Stimulated activated CD4-positive, alpha-beta T cell treated with anti-CD3 and anti-CD28 coated beads, Interleukin-4, amount 100 ng/mL, for 48 hours (primary cell): ENCODE measurements around the gene PELI2.
A peak's percentile ranks its signal among the peaks of the same experiment; 100 is the strongest.

Source experiments
- DNase-seq, 2 donors: peaks; one replicate each; pipeline ENCODE4 v3.0.0-alpha.2; 2020; ENCODE audit warnings: low read depth in 2 of 2

PELI2 gene, protein sequence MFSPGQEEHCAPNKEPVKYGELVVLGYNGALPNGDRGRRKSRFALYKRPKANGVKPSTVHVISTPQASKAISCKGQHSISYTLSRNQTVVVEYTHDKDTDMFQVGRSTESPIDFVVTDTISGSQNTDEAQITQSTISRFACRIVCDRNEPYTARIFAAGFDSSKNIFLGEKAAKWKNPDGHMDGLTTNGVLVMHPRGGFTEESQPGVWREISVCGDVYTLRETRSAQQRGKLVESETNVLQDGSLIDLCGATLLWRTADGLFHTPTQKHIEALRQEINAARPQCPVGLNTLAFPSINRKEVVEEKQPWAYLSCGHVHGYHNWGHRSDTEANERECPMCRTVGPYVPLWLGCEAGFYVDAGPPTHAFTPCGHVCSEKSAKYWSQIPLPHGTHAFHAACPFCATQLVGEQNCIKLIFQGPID

DNA sequence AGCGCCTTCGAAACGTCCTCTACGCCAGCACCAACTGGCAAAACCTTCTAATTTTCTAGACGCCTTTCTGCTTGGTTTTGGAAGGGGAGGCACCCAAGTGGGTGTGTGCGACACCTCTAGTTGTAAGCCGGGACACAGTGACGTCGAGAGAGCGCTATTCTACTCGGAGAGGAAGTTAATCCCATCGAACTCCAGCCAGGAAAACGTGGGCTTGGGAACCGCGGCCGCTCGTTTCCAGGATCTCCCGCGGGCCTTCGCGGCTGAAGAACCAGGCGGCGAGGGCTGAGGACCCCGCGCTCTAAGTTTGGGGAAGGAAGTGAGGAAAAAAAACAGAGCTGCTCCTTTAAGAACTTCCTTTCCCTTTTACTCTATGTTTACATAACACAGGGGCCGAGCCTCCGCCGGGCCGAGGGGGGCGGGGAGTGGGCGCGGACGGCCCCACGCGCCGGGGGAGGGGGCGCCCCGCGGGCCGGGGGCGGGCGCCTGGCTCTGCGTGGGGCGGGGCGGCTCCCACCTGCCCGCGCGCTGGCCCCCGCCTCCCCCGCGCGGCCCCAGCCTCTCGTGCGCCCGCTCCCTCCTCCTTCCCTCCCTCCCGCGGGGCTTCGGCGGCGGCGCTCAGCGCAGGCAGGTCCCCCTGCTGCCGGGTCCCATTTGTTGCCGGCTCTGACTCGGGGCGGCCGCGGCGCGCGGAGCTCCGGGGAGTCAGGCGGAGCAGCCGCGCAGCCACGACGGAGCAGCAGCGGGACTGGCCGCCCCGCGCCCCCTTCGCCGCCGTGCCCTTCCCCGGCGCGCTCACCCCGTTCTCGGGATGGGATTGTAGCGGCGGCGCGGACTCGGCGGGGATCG, at the start of gene PELI2:
Gene PELI2, plus strand, starts transcription at position 647 of the 846 bp plus-strand sequence. CDS start 250 bp downstream, outside the sequence.
- DNase-seq, result peak; percentile 55 to 64

DNA sequence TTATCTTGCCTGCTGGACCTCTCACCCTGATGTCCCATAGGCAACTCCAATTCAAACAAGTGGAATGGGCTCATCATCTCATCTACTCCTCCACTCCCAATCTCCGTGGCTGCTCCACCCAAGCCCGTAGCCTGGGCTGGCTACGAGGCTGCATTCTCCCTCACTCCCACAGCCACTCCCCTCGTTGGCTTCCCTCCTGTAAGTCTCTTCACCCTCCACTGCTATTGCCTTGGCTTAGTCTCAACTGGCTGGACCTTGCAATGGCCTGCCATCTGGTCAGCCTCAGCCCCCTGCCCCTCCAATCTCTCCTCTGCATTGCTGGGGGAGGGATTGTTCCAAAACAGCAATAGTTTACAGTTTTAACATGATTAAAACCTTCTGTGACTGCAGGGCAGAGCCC, 44.4 kb upstream of the PELI2 start:
- no peak for DNase-seq

DNA sequence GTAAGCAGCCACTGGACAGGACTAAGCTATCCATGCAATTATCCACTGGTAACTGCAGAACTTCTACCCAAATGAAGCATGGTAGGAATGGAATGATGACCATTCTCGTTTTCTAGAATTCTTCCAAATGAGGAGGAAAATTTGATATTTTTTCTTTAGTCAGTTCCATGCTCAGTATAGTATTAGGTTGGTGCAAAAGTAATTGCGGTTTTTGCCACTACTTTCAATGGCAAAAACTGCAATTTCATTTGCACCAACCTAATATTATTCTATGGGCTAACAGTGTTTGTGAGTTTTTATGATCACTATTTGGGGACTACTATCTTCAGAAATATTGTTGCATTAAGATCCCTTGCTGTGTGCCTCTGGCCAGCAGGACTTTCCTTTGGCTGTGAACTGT, 42.9 kb upstream of the PELI2 start:
- no peak for DNase-seq

DNA sequence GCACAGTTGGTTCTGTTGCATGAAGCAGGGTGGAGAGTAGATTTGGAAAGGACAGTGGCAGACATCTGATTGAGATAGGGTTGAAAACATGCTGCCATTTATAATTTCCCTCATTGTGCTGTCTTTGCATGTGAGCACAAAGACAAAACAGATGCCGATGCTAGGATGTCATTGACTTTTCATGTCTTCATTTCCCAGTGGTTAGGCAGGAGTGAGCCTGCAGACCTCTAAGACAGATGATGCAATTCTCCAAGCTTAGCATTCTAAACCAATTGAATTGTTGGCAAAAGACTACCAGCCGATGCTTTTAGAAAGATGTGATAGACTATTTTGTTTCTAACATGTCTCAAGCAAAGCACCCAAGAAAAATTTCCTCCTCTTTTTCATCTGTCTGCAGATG, 37.1 kb upstream of the PELI2 start:
- no peak for DNase-seq

DNA sequence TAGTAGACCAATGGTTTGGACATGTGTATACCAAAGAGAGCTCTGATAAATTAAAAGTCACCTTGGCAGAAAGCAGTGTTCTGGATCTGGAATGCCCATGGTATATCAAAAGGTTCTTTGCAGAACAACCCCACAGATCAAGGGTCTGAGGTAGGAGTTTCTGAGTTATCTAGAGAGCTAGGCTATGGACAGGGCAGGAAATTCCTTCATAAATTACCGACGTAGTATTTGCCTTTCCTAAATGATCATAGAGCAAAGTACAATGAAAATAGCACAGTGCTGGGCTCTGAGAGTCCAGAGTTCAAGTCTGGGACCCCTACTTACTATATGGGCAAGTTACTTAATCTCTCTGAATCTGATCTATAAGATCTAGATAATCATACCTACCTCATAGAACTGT, 35.3 kb upstream of the PELI2 start:
- no peak for DNase-seq

DNA sequence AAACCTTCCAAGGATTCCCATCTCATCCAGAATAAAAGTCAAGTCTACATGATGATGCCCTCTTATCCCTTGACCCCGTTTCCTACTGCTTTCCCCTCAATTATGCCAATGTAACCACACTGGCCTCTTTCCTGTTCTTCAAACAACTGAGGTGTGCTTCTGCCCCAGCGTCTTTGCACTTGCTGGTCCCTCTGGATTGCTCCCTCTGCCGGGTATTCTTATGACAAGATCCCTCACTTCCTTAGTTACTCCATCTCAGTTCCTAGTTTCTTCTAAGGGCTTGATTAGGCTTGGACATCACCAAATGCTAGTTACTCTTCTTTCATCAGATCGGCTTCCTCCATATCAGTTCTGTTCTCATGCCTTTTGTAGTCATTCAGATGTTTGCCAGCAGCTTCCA, 32.7 kb upstream of the PELI2 start:
- DNase-seq, result no peak

DNA sequence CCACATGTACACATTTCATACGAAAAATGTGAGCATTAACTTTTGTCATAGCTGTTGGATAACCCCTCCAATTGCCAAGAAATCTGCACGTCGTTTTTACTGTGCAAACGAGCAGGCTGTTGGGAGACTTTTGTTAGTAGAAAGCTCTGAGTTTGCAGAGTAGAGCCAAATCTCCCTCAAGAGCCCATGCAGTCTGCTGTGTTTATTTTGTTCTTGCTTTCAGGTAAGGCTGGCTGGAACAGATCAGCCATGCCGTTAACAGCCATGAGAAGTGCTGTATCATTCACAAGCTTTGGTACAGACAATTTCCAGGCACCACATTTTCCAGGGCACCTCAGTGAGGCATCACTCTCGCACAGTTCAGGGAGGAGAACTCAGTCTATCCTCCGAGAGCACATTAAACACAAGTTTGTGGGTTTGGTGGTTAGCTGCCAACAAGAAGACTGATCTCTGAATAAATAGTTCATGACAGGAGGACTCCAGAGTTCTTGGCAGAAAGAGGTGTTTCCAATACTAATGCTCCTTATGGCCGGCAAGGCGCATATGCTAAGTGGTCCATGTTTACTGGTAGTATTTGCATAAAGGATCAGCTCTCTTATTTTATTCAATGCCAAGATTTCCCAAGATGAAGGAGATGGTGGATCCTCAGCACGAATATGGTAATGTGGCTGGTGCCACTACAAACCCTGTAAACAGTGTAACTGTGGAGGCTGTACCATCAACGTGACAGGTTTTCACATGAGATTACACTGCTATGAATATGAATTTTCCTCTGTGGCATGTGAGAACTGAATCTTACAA, 30.3 kb upstream of the PELI2 start:
- no peak for DNase-seq

DNA sequence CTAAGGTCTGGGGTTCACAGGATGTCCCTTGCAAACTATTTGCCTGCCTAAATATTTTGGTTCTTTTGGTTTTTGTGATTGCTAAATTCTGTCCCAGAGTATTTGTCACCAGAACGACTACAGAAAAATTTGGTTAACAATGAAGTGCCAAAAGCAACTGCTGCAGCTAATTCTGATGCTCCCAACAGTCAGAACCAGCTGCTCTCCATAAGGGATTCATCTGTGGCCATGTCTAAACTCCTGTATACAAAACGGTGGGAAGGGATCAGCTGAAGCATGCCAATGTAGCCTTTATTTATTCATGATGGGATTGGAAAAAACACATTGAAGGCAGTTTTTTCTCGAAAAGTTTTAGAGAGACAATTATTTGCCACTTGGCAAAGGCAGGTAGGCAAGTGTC, 29.3 kb upstream of the PELI2 start:
- no peak for DNase-seq

DNA sequence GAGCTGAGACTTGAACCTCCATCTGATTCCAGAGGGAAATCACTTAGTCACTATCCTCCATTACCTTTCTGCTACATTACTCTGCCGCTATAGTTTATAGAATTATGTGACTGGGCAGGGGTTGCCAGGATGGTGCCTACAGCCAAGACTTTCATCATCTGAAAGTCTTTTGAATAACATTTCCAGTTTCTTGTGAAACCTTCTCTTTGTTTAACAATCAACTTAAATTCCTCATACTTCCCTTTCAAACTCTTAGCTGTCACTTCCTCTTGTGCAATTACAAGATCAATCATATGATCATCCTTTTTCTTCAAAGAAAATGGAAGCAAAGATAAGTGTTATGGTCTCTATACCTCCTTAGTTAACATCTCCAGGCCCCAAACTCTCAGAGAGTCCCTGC, 25.4 kb upstream of the PELI2 start:
- DNase-seq, result no peak

DNA sequence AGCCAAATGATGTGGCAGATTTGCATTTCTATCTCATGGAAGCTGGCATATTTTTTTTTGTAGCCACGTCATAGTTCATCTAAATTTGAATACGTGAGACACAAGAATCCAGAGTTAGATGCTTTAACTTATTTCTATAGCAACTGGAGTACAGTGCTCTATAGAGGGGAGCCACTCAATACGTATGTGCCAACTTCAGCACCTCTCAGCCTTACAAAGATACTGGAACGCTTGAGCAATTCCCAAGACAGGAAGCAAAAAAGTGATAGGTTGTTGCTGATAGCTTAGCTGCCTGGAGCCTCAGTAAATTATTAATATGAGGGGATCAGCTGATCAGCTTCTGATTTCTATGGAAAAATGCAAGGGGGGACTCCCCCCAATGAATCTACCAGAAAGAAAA, 24.1 kb upstream of the PELI2 start:
- DNase-seq, result no peak

DNA sequence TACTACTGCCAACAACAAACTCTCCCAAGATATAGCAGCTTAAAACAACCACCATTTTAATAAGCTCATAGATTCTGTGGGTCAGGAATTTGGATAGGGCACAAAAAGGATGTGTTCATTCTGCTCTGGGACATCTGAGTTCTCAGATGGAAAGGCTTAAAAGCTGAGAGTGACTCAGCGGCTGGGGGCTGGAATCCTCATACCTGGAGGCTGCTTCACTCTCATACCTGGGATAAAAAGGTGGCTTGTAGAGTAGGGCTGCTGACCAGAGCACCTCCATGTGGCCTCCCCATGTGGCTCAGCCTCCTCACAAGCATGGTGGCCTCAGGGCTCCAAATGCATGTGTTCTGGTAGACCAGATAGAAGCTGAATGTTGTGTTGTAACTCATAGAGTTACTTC, 20.2 kb upstream of the PELI2 start:
- DNase-seq, result no peak

DNA sequence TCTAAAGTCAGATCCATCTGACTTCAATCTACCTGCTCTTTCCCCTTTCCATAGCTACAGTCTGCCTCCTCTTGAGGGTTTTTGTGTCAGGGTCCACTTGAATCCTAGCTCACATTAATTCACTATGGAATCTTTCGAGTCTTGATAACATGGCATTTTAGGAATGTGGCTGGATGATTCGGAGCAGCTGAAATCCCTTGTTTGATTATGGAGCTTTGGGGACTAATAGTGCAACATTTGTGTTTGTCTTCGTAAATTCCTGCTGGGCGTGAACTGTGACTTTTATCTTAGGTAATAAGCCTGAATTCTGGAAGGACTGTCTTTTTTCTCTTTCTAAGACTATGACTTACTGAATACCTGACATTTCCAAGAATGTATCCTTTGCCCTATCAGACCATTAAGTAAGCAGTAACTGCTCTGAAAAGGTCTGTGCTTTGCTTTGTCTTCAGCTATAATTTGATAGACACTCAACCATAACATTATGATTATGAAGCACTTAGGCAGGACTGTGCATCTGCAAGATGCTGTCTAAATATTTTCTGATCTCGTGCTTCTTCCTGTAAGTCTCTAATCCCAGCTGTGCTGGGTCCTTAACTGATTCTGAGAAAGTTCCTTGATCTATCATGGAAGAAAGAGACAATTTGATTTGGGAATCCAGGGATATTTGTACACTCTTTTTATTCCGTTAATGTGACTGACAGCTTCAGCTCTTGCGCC, 19.0 kb upstream of the PELI2 start:
- no peak for DNase-seq

DNA sequence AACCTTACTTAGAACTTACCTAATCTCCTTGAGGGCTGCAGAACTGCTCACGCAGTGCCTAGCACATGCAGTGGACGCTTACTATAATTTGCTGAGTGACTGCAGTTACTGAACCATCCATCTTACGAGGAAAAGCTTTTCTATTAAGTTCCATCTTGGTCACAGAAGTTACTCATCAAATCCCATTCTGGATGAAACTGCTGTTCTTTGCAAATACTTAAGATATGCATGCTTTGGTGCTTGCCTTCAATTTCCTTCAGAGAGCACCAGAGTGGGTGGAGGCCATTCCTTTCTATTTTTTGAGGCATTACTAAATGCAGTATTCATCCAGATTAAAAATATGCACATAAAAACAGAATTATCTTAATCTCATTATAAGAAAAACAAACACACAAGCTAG, 17.7 kb upstream of the PELI2 start:
- no peak for DNase-seq

DNA sequence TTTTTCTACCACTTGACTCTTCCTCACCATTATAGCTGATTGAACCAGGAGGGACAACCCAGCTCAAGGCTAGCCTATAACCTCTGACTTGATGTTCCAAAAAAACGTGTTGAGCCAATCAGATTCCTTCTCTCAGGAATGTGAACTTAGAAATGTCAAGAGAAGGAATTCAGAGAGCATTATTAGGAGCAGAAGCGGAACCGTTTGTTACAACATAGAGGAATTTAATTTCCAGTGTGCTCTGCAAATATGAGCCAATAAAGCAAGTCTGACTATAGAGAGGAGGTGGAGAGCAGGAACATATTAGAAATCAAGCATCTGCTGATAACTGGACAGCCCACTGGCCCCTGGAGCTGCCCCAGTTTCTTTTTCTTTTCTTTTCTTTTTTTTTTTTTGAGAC, 15.3 kb upstream of the PELI2 start:
- no peak for DNase-seq

DNA sequence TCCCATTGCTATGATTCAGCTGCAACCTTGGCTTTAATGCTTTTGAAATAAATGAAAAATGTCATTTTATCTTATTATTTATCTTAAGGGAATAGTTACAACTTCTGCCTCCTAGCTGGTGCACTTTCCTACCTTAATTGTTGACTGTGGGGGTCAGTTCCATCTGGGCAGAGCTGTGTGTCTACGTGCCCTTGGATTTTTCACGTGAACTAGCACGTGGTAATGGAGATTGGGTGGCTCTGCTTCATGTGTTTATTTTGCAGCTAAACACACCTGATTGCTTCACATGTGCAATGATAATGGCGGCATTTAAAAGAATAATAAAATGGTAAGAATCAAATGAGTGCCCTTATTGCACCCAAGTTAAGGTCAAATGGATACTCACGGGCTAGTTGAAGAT, 10.6 kb upstream of the PELI2 start:
- DNase-seq, result no peak

DNA sequence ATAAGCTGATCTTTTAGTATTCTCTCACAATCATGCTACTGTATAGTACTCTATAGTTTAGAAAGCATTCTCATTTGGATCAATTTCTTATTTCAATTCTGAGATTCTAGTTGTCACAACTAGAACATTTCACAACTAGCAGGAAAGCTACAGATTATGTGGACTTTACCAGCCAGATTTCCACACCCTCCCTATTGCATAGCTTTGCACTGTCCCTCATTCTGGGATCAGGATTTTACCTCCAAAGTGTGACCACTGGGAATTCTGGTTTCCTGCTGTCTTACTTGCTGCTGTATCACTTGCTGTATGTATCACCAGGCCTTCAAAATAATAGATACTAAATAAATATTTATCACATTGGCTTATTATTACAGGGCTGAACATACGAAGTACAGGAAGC, 10.2 kb upstream of the PELI2 start:
- no peak for DNase-seq

DNA sequence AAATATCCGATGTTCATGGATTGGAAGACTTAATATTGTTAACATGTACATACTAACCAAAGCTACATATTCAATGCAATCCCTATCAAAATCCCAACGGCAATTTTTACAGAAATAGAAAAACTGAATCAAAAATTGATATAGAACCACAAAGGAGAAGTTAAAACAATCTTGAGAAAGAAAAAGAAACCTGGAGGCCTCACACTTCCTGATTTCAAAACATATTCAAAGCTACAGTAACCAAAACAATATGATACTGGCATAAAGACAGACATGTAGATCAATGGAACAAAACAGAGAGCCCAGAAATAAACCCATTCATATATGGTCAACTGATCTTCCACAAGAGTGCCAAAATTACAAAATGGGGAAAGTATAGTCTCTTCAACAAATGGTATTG, 5.4 kb upstream of the PELI2 start:
- no peak for DNase-seq

DNA sequence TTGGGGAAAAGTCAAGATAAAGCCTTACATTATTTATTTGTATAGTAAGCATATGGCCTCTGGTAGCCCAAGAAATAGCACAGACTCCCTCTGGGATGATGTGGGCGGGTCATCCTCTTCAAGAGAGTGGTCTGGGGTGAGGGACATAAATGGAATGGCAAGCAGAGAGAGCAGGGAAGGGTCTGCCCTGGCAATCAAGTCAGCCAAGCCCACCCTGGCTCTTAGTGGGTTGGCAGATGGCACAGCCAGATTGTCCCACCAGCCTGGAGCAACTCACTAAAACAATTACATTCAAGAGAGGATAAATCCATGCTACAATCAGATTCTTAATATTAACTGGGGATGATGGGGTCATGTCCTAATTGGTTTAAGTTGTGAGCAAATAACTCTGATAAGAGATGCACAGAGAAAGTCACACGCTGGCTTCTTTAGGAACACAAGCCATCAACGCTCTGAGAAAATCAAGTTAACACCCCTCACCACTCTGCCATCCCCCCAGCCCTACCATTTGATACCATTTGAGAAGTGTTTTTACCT, 2.8 kb upstream of the PELI2 start:
- no peak for DNase-seq

DNA sequence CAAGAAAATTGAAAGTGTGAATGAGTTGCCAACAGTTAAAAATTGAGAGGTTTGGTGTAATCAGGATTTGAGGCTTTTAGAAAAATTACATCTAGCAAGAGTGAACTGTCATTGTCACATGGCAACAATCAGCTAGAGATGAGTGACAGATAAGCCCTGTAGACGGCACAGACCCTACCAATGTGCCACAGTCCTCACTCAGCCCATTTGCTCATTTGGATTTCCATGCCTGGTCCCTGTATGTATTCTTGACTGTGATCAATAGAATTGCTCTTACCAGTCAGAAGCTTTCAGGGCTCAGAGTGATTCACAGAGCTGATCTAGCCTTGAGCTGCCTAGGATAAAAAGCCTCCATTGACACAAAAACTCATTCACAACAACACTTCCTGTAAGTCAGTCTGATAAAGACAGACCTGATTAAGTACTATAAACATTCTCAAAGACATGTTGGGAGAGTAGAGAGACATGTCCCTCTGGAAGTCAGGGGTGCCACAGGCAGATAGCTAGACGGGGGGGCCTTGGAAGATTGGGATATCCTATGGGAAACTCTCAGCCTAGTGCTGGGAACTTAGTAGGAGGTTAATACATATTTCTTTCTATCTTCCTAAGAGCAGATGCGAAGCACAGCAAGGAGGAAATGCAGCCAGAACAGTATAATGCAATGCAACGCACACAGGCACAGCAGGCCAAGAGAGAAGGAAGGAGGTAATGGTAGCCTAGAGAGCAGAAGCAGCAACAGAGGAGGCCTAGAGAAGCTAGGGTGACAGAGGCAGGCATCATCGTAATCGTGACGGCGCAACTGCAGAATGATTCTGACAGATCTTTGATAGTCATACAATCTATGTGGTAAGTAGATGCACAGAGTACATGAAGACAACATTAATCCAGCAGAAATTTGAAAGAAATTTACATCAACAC, 2.0 kb upstream of the PELI2 start:
- no peak for DNase-seq

DNA sequence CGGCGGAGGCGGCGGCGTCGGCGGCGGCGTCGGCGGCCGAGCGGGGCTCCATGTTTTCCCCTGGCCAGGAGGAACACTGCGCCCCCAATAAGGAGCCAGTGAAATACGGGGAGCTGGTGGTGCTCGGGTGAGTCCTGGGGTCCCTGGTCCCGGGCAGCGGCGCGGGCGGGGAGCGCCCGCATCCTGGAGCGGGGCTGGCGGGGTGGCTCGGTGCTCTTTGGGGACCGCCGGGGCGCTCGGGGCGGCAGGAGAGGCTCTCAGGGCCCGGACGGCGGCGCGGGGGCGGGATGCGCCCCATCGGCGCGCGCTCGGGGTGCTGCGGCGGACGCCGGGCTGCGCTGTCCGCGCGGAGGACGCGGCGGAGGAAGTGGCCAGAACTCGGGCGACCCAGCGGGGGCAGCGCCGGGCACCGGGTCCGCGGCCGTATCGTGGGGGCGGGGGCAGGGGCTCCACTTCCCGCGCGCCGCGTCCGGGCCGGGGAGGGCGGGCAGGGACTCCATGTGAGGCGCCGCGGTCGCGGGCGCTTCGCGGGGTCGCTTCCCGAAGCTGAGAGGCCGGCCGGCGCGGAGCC, 485 bp downstream of the PELI2 start:
- DNase-seq, result peak in 1 of 2 donors; percentile 21
